ENCODE data around the gene RASSF1.

DNA sequence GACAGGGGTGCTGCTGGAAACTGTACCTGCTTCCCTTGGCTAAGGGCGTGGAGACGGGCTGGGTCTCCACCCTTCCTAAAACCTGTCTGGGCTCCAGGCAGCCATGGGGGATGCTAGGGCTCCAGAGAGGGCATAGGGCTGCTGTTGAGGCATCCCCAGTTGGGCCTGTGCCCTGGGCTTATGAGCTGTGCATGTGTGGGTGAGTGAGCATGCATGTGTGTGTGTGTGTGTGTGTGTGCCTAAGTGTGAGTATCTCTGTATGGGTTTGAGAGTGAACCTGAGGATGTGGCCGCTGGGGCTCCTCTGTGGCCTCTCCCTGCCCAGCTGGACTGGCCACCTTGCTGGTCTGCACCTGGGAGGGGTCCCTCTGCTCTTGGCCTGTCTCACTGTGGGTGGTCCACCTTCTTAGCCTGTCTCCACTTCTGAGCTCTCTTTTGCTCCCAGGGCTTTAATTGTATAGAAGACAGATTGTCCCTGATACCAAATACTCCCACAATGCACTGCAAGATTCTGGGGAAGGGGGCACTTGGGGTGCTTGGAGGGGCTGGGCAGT is 30.6 kb upstream of the RASSF1 start:
- TF ChIP-seq EZH2 (IDR thresholded peaks at IDR 0.05; ENCODE audit: borderline replicate concordance, low read length) = no peak
- TF ChIP-seq, protein P1, sequence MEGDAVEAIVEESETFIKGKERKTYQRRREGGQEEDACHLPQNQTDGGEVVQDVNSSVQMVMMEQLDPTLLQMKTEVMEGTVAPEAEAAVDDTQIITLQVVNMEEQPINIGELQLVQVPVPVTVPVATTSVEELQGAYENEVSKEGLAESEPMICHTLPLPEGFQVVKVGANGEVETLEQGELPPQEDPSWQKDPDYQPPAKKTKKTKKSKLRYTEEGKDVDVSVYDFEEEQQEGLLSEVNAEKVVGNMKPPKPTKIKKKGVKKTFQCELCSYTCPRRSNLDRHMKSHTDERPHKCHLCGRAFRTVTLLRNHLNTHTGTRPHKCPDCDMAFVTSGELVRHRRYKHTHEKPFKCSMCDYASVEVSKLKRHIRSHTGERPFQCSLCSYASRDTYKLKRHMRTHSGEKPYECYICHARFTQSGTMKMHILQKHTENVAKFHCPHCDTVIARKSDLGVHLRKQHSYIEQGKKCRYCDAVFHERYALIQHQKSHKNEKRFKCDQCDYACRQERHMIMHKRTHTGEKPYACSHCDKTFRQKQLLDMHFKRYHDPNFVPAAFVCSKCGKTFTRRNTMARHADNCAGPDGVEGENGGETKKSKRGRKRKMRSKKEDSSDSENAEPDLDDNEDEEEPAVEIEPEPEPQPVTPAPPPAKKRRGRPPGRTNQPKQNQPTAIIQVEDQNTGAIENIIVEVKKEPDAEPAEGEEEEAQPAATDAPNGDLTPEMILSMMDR (IDR thresholded peaks at IDR 0.05; ENCODE audit: low read length) = no peak

All from OCI-LY1 (cell line).